ENCODE results near the gene ALKBH8. TPM values are rescaled to one million over a fixed set of nuclear protein-coding genes. Genes with fewer than 3 reads are reported as not detected.

The ALKBH8 gene
- total and polyA plus RNA-seq, 2 of the 8 experiments (the other 6 are each of a cell fraction or from before 2014, with no cell fraction given): 3.6 to 11.9 TPM

DNA sequence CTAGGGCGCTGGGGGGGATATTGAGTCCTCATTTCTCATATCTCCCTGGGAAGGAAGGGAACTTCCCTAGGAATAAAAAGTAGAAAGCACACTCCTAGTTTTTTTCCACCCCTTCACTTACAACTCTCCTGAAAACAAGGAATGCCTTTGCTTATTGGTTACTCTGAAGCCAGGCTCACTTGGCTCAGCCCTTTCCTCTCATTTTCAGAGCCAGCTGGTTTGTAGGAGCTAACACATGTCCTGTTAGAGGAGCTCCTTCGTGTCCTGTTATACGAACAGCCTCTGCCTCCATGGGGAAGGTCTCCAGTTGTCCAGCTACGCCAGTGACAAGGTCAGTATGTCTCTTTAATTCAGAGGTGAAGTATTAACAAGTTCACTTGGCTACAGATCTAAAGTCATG is 17.6 kb downstream of the ALKBH8 start:
- Histone ChIP-seq H3K4me3 (ENCODE audit: extremely low read depth in 1 of 4, insufficient read depth in 2 of 4, low read depth in 3 of 4, low read length in 4 of 4) (no peak overlapping the region), H3K9ac (replicated peaks in 1 of 4; ENCODE audit: extremely low read depth in 1 of 4, low read depth in 3 of 4, low read length in 3 of 4) (no peak overlapping the region), H3K4ac (replicated peaks; ENCODE audit: insufficient read length, low read depth, low read length) (no peak overlapping the region), H2BK120ac (replicated peaks; ENCODE audit: low read depth, low read length) (no peak overlapping the region), H2BK5ac (ENCODE audit: low read depth, low read length) (no peak overlapping the region), H3K9me3 (ENCODE audit: insufficient read depth in 2 of 2, low read depth in 1 of 2, low read length in 1 of 2) (no peaks in the 10 kb centered on the region), H4K20me1 (replicated peaks in 1 of 2; ENCODE audit: control insufficient read depth in 1 of 2, insufficient read depth in 2 of 2, low read length in 2 of 2) (no peaks in the 10 kb centered on the region), H4K8ac (ENCODE audit: extremely low read depth, insufficient read depth, low read length) (no peak overlapping the region), H3K27me3 (replicated peaks in 1 of 4; ENCODE audit: control insufficient read depth in 3 of 4, extremely low read depth in 1 of 4, insufficient read depth in 3 of 4, low read length in 3 of 4) (no peaks in the 10 kb centered on the region), H4K91ac (replicated peaks; ENCODE audit: insufficient read length, low read length) (no peak overlapping the region), H2AK5ac (ENCODE audit: low read depth, low read length) (no peak overlapping the region), H3K4me2 (ENCODE audit: insufficient read depth in 1 of 2, low read depth in 2 of 2, low read length in 2 of 2) (no peak overlapping the region), H3K79me2 (ENCODE audit: control insufficient read depth in 1 of 2, insufficient read depth in 2 of 2, low read length in 2 of 2) (no peaks in the 10 kb centered on the region), H4K5ac (ENCODE audit: insufficient read length, low read depth, low read length) (no peak overlapping the region), H3K36me3 (ENCODE audit: control insufficient read depth in 2 of 4, insufficient read depth in 4 of 4, low read length in 3 of 4) (peaks cover 0 to 13% (median 2%) of the 10 kb centered on the region in 4 experiments; a peak in 5 of 8 replicates), H3K79me1 (ENCODE audit: low read depth, low read length) (no peaks in the 10 kb centered on the region), H3K23me2 (ENCODE audit: low read depth, low read length) (no peaks in the 10 kb centered on the region), H3K4me1 (replicated peaks in 1 of 4; ENCODE audit: control insufficient read depth in 3 of 4, insufficient read depth in 4 of 4, low read length in 3 of 4) (no peaks in the 10 kb centered on the region), H3K18ac (ENCODE audit: extremely low read depth, low read length) (no peak overlapping the region), H3K14ac (ENCODE audit: insufficient read length) (no peak overlapping the region), H3K23ac (ENCODE audit: insufficient read length) (no peak overlapping the region), H2BK20ac (ENCODE audit: low read length) (no peak overlapping the region), H2AFZ (ENCODE audit: low read length) (no peak overlapping the region), H3K56ac (replicated peaks; ENCODE audit: insufficient read length, low read depth, low read length) (no peak overlapping the region), H2BK15ac (ENCODE audit: low read length) (no peak overlapping the region), H3K27ac (ENCODE audit: low read depth, low read length) (no peak overlapping the region), H2BK12ac (ENCODE audit: low read depth, low read length) (no peak overlapping the region)
- WGBS, 2 experiments (ENCODE audit: extremely low coverage in 1 of 2, insufficient coverage in 1 of 2, insufficient read length in 1 of 2, insufficient replicate concordance in 2 of 2, low coverage in 1 of 2, low lambda C conversion rate in 2 of 2, missing lambda C conversion rate in 1 of 2): 87% methylated on average over 4 of the region's 4 CpGs; no CpG with 5 or more reads in 1 of the 2 experiments
- CTCF ChIA-PET (ENCODE audit: partially characterized antibody): interaction anchor here (0.9 to 7.0 kb wide), 12 partner anchors 8 to 194 kb away, joined by 3 to 66 read pairs (median 4); no protein-coding TSS in a partner anchor
- no peak for TF ChIP-seq TAF1 (IDR thresholded peaks at IDR 0.05; ENCODE audit: low read depth, low read length)
- no peak for TF ChIP-seq SIX5 (IDR thresholded peaks at IDR 0.05; ENCODE audit: low read depth, low read length)
- no peak for TF ChIP-seq HDAC6 (IDR thresholded peaks at IDR 0.05; ENCODE audit: low read depth, low read length)
- TF ChIP-seq, protein P1, sequence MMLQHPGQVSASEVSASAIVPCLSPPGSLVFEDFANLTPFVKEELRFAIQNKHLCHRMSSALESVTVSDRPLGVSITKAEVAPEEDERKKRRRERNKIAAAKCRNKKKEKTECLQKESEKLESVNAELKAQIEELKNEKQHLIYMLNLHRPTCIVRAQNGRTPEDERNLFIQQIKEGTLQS (IDR thresholded peaks at IDR 0.05; ENCODE audit: insufficient read depth, low read depth, low read length): no peak
- no peak for TF ChIP-seq CHD2 (IDR thresholded peaks at IDR 0.05; ENCODE audit: low read length)
- no peak for TF ChIP-seq TCF12 (IDR thresholded peaks at IDR 0.05; ENCODE audit: low read depth, low read length)
- no peak for TF ChIP-seq EGR1 (IDR thresholded peaks at IDR 0.05; ENCODE audit: borderline replicate concordance, low read depth, low read length)
- TF ChIP-seq PHF8 (conservative IDR thresholded peaks at IDR 0.05; ENCODE audit: low read depth, low read length): no peak
- POLR2A ChIA-PET (ENCODE audit: partially characterized antibody): no interaction called here
- FAIRE-seq (no peak), DNase-seq (ENCODE audit: low read depth in 1 of 2, low spot score in 2 of 2) (no peak)
